GM06990 (cell line): ENCODE data around the gene BACH2.

Experiments
- DNase-seq: peaks from one replicate; pipeline ENCODE4 v3.0.0-alpha.2; 2011; ENCODE audit not compliant: insufficient read length; ENCODE audit errors: extremely low read depth
- H3K27me3 ChIP-seq: replicated peaks from 2 replicates; pipeline ENCODE4 v1.6.0; 2011; ENCODE audit warnings: low read length; ENCODE audit not compliant: control insufficient read depth, insufficient read depth
- H3K36me3 ChIP-seq: 2 replicates; pipeline ENCODE4 v1.5.1; 2011; ENCODE audit warnings: low read length; ENCODE audit not compliant: control insufficient read depth, insufficient read depth
- H3K4me3 ChIP-seq: replicated peaks from 2 replicates; pipeline ENCODE4 v1.5.1; 2011; ENCODE audit warnings: low read depth, mild to moderate bottlenecking, control low read depth, low read length
- CTCF ChIP-seq: IDR thresholded peaks from 2 replicates; pipeline ENCODE4 v1.5.1; 2011; ENCODE audit warnings: low read length, control low read depth, mild to moderate bottlenecking, inconsistent platforms; ENCODE audit not compliant: insufficient read depth, poor library complexity, severe bottlenecking

The BACH2 gene

DNA sequence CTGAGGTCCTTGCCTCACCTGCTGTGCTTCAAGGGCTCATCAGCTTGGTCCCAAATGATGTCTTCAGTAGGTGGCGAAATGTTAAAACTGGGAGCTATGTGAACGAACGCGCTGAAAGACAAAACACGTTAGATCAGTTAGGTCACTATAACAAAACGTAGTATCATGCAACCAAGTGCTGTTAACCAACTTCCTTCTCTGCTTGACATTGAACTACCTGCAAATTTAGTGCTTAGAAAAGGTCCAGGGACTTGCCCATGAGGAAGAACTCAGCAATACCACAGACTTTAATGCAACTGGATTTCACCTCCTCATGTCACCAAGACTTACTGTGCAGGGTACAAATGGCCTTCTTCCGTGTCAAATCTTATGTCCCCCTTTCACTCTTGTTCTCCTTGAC, 24.8 kb downstream of the BACH2 start:
- TF ChIP-seq CTCF = no peak
- DNase-seq = no peak
- Histone ChIP-seq H3K27me3 (peaks cover 1% of the 10 kb centered on the region), H3K36me3 (no peaks in the 10 kb centered on the region), H3K4me3 (no peak overlapping the region)

- H3K36me3 ChIP-seq = no peaks in the 10 kb centered on the region
- no peak overlapping the region for H3K4me3 ChIP-seq
- no peak for DNase-seq
- no peaks in the 10 kb centered on the region; the same call in none of the 2 replicates for H3K27me3 ChIP-seq
- TF ChIP-seq CTCF = no peak
These were observed 27.3 kb downstream of the BACH2 start for GRCh38 chr6:90269334-90269733.

- Histone ChIP-seq H3K36me3 (no peaks in the 10 kb centered on the region), H3K27me3 (no peaks in the 10 kb centered on the region; the same call in none of the 2 replicates), H3K4me3 (no peak overlapping the region)
- TF ChIP-seq CTCF = no peak
- no peak for DNase-seq
These were observed 28.5 kb downstream of the BACH2 start for GRCh38 chr6:90268178-90268577.

DNA sequence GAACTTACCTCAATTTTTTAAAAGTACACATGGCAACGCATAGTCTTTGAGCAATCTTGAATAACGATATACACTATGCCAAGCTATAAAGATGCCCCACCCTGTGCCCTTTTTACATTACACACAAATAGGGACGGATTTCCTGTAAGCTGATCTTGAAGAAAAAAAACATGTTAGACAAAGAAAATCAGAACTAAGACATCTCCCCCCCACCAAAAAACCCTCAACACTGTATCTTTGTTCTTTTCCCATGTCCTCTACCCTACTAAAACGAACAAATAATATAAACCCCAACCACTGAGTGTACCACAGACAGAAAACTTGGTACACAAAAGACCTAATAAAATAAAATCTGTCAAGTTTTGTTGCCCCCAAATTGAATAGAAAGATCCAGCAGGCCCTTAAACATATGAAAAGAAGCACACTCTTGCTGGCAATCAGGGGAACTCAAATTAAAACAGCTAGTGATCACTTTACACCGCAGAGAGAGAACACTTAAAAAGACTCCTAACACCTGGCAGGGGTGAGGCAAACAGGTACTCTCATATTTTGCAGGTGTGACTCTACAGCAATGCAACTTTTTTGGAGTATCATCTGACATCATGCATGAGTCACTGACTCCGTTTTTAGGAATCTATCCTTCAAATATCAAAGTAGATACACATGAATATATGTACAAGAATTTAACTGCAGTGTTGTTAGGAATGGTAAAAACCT, 29.6 kb downstream of the BACH2 start:
- no peak for DNase-seq
- Histone ChIP-seq H3K36me3 (no peaks in the 10 kb centered on the region), H3K27me3 (no peaks in the 10 kb centered on the region; the same call in none of the 2 replicates), H3K4me3 (no peak overlapping the region)
- no peak for TF ChIP-seq CTCF

DNA sequence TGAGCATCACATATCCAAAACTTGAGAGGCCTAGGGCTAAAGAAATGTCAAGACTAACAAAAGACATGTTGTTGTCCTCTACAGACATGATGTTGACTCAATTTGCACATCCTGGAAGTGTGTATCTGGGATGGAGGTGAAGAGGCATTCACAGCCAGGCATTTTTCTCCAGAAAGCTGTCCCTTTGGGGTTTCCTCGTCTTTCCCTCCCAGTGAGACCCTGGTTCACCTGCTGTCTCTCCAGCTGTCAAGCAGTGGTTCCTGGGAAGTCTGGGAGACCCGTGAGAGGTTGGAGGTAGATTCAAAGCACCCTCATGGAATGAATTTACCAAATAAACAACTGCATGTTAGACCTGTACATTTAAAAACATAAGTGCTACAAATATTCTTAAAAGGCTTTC, 32.1 kb downstream of the BACH2 start:
- Histone ChIP-seq H3K36me3 (no peaks in the 10 kb centered on the region), H3K27me3 (no peaks in the 10 kb centered on the region), H3K4me3 (no peak overlapping the region)
- TF ChIP-seq CTCF = no peak
- no peak for DNase-seq

GRCh38 chr6:90263633-90264032, 33.0 kb downstream of the BACH2 start:
- no peaks in the 10 kb centered on the region for H3K27me3 ChIP-seq
- TF ChIP-seq CTCF = no peak
- no peak overlapping the region for H3K4me3 ChIP-seq
- H3K36me3 ChIP-seq = no peaks in the 10 kb centered on the region
- DNase-seq = no peak
